ENCODE results near the gene ZSCAN1. TPM values are rescaled to one million over a fixed set of nuclear protein-coding genes. Genes with fewer than 3 reads are reported as not detected.

ZSCAN1 gene
- total and polyA plus RNA-seq, 2 of the 4 experiments (the other 2 are of a cell fraction), result not detected

DNA sequence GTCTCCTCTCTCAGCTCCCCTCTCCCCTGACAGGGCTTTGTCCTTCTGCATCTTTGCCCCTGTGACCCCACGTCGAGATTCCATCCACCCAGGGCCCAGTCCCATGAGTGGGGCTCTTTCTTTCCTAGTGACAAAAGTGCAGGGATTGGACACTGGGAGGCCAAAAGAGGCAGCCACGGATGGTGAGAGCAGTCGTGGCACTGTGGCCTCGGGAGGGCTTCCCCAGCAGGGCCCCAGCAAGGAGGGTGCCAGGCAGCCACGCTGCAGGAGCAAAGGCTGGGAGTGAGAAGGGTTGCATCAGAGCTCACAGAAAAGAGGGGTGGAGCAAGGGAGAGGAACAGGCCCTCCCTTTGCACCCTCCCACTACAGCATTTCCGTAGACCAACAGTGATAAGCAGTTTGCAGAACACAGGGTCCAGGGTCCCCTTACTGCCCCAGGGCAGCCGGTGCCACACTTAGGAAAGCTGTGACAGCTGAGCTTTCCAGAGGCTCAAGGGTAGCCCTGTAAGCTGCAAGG, 4.9 kb downstream of the ZSCAN1 start:
- Histone ChIP-seq H3K79me1 (ENCODE audit: low read depth in 1 of 2, low read length in 2 of 2) (no peaks in the 10 kb centered on the region), H3K4me3 (ENCODE audit: insufficient read depth, low read depth, low read length) (no peak overlapping the region), H4K91ac (ENCODE audit: insufficient read depth, low read depth, low read length) (no peak overlapping the region), H3K27me3 (ENCODE audit: control insufficient read depth, insufficient read depth, low read length) (no peaks in the 10 kb centered on the region), H3K4ac (ENCODE audit: low read depth, low read length) (no peak overlapping the region), H3K9me1 (ENCODE audit: insufficient read depth, low read length) (no peaks in the 10 kb centered on the region), H3K36me3 (ENCODE audit: control insufficient read depth, insufficient read depth, low read length) (no peaks in the 10 kb centered on the region), H3K56ac (ENCODE audit: extremely low read depth, insufficient read depth, low read length) (no peak overlapping the region), H3K9ac (ENCODE audit: low read depth, low read length) (no peak overlapping the region), H2AK5ac (ENCODE audit: low read depth, low read length) (no peak overlapping the region), H3K27ac (ENCODE audit: insufficient read depth, low read length) (no peak overlapping the region), H4K5ac (ENCODE audit: low read depth, low read length) (no peak overlapping the region), H2BK120ac (ENCODE audit: low read depth, low read length) (no peak overlapping the region), H3K4me2 (ENCODE audit: low read depth, low read length) (no peak overlapping the region), H2BK20ac (ENCODE audit: low read depth, low read length) (no peak overlapping the region), H4K20me1 (ENCODE audit: insufficient read depth, low read length) (no peaks in the 10 kb centered on the region), H3K9me3 (ENCODE audit: control insufficient read depth, insufficient read depth, low read length) (peaks cover 46% of the 10 kb centered on the region), H3K4me1 (ENCODE audit: control insufficient read depth, insufficient read depth, low read length) (no peaks in the 10 kb centered on the region), H2AFZ (replicated peaks; ENCODE audit: low read length, poor library complexity) (no peak overlapping the region), H4K8ac (ENCODE audit: low read depth in 2 of 2, low read length in 2 of 2) (no peak overlapping the region), H2AK9ac (replicated peaks; ENCODE audit: low read depth, low read length, poor library complexity) (no peak overlapping the region), H3K14ac (replicated peaks; ENCODE audit: low read depth, low read length) (no peak overlapping the region), H2BK15ac (ENCODE audit: low read depth, low read length) (no peak overlapping the region), H3K18ac (ENCODE audit: low read depth, low read length) (no peak overlapping the region), H2BK5ac (ENCODE audit: low read depth, low read length, poor library complexity, severe bottlenecking) (no peak overlapping the region), H3K23ac (ENCODE audit: low read depth, low read length) (no peak overlapping the region)
- no CpG with 5 or more reads among the region's 8 CpGs for WGBS, 2 experiments (ENCODE audit: extremely low coverage in 2 of 2, insufficient read length in 1 of 2)
- DNase-seq (no peak), ATAC-seq (ENCODE audit: low read depth) (no peak)
- TF ChIP-seq RAD21 (IDR thresholded peaks at IDR 0.05; ENCODE audit: low read length) (no peak), RFX5 (IDR thresholded peaks at IDR 0.05; ENCODE audit: low read depth, low read length) (no peak), CHD1 (IDR thresholded peaks at IDR 0.05; ENCODE audit: low read depth, low read length) (no peak), FOS (IDR thresholded peaks at IDR 0.05; ENCODE audit: low read depth, low read length) (no peak), RCOR1 (IDR thresholded peaks at IDR 0.05; ENCODE audit: insufficient replicate concordance, low read length) (no peak), CEBPB (IDR thresholded peaks at IDR 0.05; ENCODE audit: low read depth, low read length) (no peak), MXI1 (IDR thresholded peaks at IDR 0.05; ENCODE audit: borderline replicate concordance, low read depth, low read length) (no peak), BHLHE40 (IDR thresholded peaks at IDR 0.05; ENCODE audit: low read depth, low read length) (no peak)
- TF ChIP-seq, protein P1, sequence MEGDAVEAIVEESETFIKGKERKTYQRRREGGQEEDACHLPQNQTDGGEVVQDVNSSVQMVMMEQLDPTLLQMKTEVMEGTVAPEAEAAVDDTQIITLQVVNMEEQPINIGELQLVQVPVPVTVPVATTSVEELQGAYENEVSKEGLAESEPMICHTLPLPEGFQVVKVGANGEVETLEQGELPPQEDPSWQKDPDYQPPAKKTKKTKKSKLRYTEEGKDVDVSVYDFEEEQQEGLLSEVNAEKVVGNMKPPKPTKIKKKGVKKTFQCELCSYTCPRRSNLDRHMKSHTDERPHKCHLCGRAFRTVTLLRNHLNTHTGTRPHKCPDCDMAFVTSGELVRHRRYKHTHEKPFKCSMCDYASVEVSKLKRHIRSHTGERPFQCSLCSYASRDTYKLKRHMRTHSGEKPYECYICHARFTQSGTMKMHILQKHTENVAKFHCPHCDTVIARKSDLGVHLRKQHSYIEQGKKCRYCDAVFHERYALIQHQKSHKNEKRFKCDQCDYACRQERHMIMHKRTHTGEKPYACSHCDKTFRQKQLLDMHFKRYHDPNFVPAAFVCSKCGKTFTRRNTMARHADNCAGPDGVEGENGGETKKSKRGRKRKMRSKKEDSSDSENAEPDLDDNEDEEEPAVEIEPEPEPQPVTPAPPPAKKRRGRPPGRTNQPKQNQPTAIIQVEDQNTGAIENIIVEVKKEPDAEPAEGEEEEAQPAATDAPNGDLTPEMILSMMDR (conservative IDR thresholded peaks at IDR 0.05; ENCODE audit: low read depth, low read length), result no peak
- TF ChIP-seq, protein P2, sequence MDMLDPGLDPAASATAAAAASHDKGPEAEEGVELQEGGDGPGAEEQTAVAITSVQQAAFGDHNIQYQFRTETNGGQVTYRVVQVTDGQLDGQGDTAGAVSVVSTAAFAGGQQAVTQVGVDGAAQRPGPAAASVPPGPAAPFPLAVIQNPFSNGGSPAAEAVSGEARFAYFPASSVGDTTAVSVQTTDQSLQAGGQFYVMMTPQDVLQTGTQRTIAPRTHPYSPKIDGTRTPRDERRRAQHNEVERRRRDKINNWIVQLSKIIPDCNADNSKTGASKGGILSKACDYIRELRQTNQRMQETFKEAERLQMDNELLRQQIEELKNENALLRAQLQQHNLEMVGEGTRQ (IDR thresholded peaks at IDR 0.05; ENCODE audit: low read depth, low read length), result no peak
- in situ Hi-C loops (cut with MboI; ENCODE audit: low sequenced_read_pairs) (no loop called here), dilution Hi-C loops (cut with HindIII; ENCODE audit: low sequenced_read_pairs, unreplicated experiment) (no loop called here), intact Hi-C loops (cut with micrococcal nuclease) (no loop called here)
- ChIA-PET CTCF (no interaction called here), POLR2A (ENCODE audit: unreplicated experiment) (no interaction called here)
- BruUV-seq (replicated peaks), result no TSS peak
